HG03159 (cell line): ENCODE measurements around the gene PMP22.
A peak's percentile ranks its signal among the peaks of the same experiment; 100 is the strongest.

Source experiments
- ATAC-seq: cut with Tn5 transposase; IDR thresholded peaks from one replicate; pipeline ENCODE4 v1.9.1; 2021; ENCODE audit warnings: mild to moderate bottlenecking, moderate library complexity; ENCODE audit not compliant: unreplicated experiment

PMP22 gene

GRCh38 chr17:15278380-15278779, 13.3 kb upstream of the PMP22 start:
- ATAC-seq = no peak

GRCh38 chr17:15274017-15274416, 8.9 kb upstream of the PMP22 start:
- no peak for ATAC-seq

- no peak for ATAC-seq
These were observed 8.1 kb upstream of the PMP22 start for GRCh38 chr17:15273141-15273793.

GRCh38 chr17:15271741-15272140, 6.6 kb upstream of the PMP22 start:
- no peak for ATAC-seq

- no peak for ATAC-seq
These were observed 5.7 kb upstream of the PMP22 start for GRCh38 chr17:15270628-15271381.

- ATAC-seq = no peak
These were observed 4.6 kb upstream of the PMP22 start for GRCh38 chr17:15269780-15270089.

- ATAC-seq = no peak
These were observed 4.1 kb upstream of the PMP22 start for GRCh38 chr17:15269087-15269779.

GRCh38 chr17:15268461-15268860, 3.3 kb upstream of the PMP22 start:
- ATAC-seq = no peak

GRCh38 chr17:15267996-15268395, 2.9 kb upstream of the PMP22 start:
- ATAC-seq = no peak

GRCh38 chr17:15266325-15267125, 1.4 kb upstream of the PMP22 start:
- ATAC-seq = no peak

GRCh38 chr17:15264542-15264941, 584 bp downstream of the PMP22 start:
- no peak for ATAC-seq

GRCh38 chr17:15263680-15264079, 1.4 kb downstream of the PMP22 start:
- ATAC-seq = no peak

- no peak for ATAC-seq
These were observed 1.9 kb downstream of the PMP22 start for GRCh38 chr17:15263206-15263579.

- ATAC-seq = no peak
These were observed 2.6 kb downstream of the PMP22 start for GRCh38 chr17:15262291-15263205.

- no peak for ATAC-seq
These were observed 3.3 kb downstream of the PMP22 start for GRCh38 chr17:15261802-15262290.

GRCh38 chr17:15261258-15261801, 3.8 kb downstream of the PMP22 start:
- ATAC-seq = no peak

- peak; percentile 53 for ATAC-seq
These were observed 4.5 kb downstream of the PMP22 start for GRCh38 chr17:15260376-15261257.

GRCh38 chr17:15257796-15258512, 7.2 kb downstream of the PMP22 start:
- no peak for ATAC-seq
